T-cell (primary cell): ENCODE measurements around the gene NEGR1. TPM values are rescaled to one million over a fixed set of nuclear protein-coding genes. Genes with fewer than 3 reads are reported as not detected.

Experiments
- ATAC-seq, 4 experiments: fragments of 200-7000 bp in 3 of 4; fragments of 150-1000 bp in 1 of 4; cut with Tn5 transposase; replicated peaks in 1 of 4; 1 replicate in 3 of 4; 2 replicates in 1 of 4; pipeline ENCODE4 v1.10.0; 2021; ENCODE audit warnings: moderate library complexity in 3 of 4, mild to moderate bottlenecking in 2 of 4, moderate number of reproducible peaks in 1 of 4
- CTCF ChIA-PET, 2 donors: fragments of 300-600 bp; sonication (Branson Sonifier 250); formaldehyde crosslinking; loops; one replicate each; lab custom pipeline; 2022; ENCODE audit warnings: antibody characterized with exemption in 2 of 2; lab: Charles Lee
- POLR2A ChIA-PET, 2 donors: fragments of 300-600 bp; sonication (Branson Sonifier 250); formaldehyde crosslinking; loops; one replicate each; lab custom pipeline; 2022; ENCODE audit warnings: antibody characterized with exemption in 2 of 2; lab: Charles Lee
- DNase-seq, 35 experiments: peaks; one replicate each; pipeline versions ENCODE4 v3.0.0 to v3.0.0-alpha.2; 2013 to 2023
- H3K27ac ChIP-seq: one replicate; pipeline ENCODE4 v1.5.1; 2013; ENCODE audit warnings: low read length
- H3K27me3 ChIP-seq, 2 experiments: replicated peaks in 1 of 2; 1 replicate in 1 of 2; 2 replicates in 1 of 2; pipeline versions ENCODE4 v1.6.1 to v1.7.0; 2013; ENCODE audit warnings: low read length in 1 of 2, mixed read lengths in 1 of 2; ENCODE audit not compliant: control insufficient read depth in 2 of 2, insufficient read depth in 2 of 2; ENCODE audit errors: extremely low read depth in 1 of 2
- H3K36me3 ChIP-seq, 2 donors: 1 replicate in 1 of 2; 2 replicates in 1 of 2; pipeline versions ENCODE4 v1.6.1 to v1.7.0; 2013; ENCODE audit warnings: low read length in 1 of 2; ENCODE audit not compliant: control insufficient read depth in 2 of 2, insufficient read depth in 1 of 2; ENCODE audit errors: extremely low read depth in 1 of 2
- H3K4me1 ChIP-seq, 2 experiments: 1 replicate in 1 of 2; 2 replicates in 1 of 2; pipeline versions ENCODE4 v1.6.1 to v1.7.0; 2013; ENCODE audit warnings: low read length in 2 of 2, mixed read lengths in 1 of 2; ENCODE audit not compliant: insufficient read depth in 2 of 2, control insufficient read depth in 1 of 2; ENCODE audit errors: extremely low read depth in 1 of 2
- H3K4me3 ChIP-seq, 2 donors: 1 replicate in 1 of 2; 2 replicates in 1 of 2; pipeline versions ENCODE4 v1.5.1 to v1.7.0; 2013; ENCODE audit warnings: mild to moderate bottlenecking in 2 of 2, low read length in 1 of 2, moderate library complexity in 1 of 2; ENCODE audit not compliant: control insufficient read depth in 1 of 2; ENCODE audit errors: extremely low read depth in 1 of 2
- H3K9me3 ChIP-seq: 2 replicates; pipeline ENCODE4 v1.7.0; 2013
- H3K27ac Mint-ChIP-seq, 2 donors: one replicate each; pipeline ENCODE4 v1.8.0; 2020 to 2021; ENCODE audit warnings: mild to moderate bottlenecking in 2 of 2, mixed read lengths in 2 of 2
- H3K27me3 Mint-ChIP-seq, 2 donors: one replicate each; pipeline ENCODE4 v1.8.0; 2021 to 2022; ENCODE audit warnings: mixed read lengths in 2 of 2
- H3K36me3 Mint-ChIP-seq: one replicate; pipeline ENCODE4 v1.8.0; 2021; ENCODE audit warnings: mixed read lengths
- H3K4me1 Mint-ChIP-seq, 3 donors: one replicate each; pipeline ENCODE4 v1.8.0; 2020 to 2022; ENCODE audit warnings: mixed read lengths in 3 of 3, mild to moderate bottlenecking in 1 of 3
- H3K4me3 Mint-ChIP-seq, 3 donors: one replicate each; pipeline ENCODE4 v1.8.0; 2020 to 2022; ENCODE audit warnings: mild to moderate bottlenecking in 3 of 3, mixed read lengths in 3 of 3, moderate library complexity in 3 of 3
- H3K9me3 Mint-ChIP-seq, 3 donors: one replicate each; pipeline ENCODE4 v1.8.0; 2020 to 2022; ENCODE audit warnings: mixed read lengths in 3 of 3
- WGBS: methylation state at CpG from one replicate; pipeline ENCODE4 v1.1.5; 2013; ENCODE audit warnings: missing lambda C conversion rate; ENCODE audit not compliant: insufficient coverage; 5-methylcytosine and 5-hydroxymethylcytosine counted together
- total RNA-seq, 35 experiments: library from RNA in 6 of 35; stranded (reverse) in 6 of 35; fragments of 120-200 nt in 1 of 35; gene quantifications; one replicate each; pipeline versions ENCODE4 v1.2.1 to v1.2.4 and lab custom pipeline; 2013 to 2026

The NEGR1 gene
- total RNA-seq, 5 donors from 2014 or later (not counting 1 experiment from before 2014, with no cell fraction given): 0.05 to 0.26 (median 0.14) TPM; not detected in 1

DNA sequence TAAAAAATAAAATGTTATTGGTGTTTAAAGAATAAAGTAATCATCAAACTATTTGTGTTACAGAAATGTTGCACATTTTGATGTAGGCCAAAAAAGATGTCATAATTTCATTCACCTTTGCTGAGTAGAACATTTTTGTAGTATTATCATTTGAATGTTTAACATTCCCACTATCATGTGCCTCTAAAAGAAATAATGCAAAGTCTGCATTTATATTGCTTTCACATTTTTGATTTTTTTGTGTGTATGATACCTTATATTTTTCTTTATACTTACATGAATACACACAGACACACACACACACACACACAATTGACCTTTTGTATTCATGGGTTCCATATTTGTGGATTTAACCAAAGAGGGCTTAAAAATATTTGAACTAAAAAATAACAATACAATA lies 657.3 kb downstream of the NEGR1 start:
- Mint-ChIP-seq H3K9me3 (peaks cover 0 to 17% (median 8%) of the 10 kb centered on the region in 3 donors), H3K27ac (no peak overlapping the region), H3K36me3 (no peaks in the 10 kb centered on the region), H3K4me3 (no peak overlapping the region), H3K27me3 (no peaks in the 10 kb centered on the region), H3K4me1 (no peaks in the 10 kb centered on the region)
- Histone ChIP-seq H3K27me3 (no peaks in the 10 kb centered on the region), H3K4me3 (no peak overlapping the region), H3K9me3 (no peaks in the 10 kb centered on the region), H3K4me1 (no peaks in the 10 kb centered on the region), H3K27ac (no peak overlapping the region), H3K36me3 (no peaks in the 10 kb centered on the region)
- POLR2A ChIA-PET: no interaction called here
- DNase-seq: no peak
- CTCF ChIA-PET: no interaction called here
- ATAC-seq: no peak

DNA sequence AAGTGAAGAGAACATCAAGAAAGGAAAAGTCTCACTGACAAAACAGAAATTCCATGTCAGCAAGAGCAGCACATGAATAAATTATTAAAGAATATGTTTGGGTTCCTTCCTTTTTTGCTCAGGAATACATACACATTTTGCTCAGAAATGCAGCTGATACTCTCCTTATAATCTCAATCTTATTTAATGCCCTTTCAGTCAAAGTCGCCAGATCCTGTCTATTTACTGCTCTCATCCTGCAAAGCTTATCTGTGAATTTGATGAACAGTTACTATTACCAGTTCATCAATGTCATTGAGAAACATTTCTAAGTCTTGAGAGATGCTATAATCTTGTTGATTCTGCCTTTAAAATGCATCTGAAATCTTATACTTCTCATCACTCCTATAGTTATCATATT lies 658.5 kb downstream of the NEGR1 start:
- H3K9me3 ChIP-seq: no peaks in the 10 kb centered on the region
- peaks cover 0 to 12% (median 8%) of the 10 kb centered on the region in 3 donors for H3K9me3 Mint-ChIP-seq
- ATAC-seq: no peak
- H3K4me1 ChIP-seq: no peaks in the 10 kb centered on the region
- no peak overlapping the region for H3K27ac Mint-ChIP-seq
- H3K4me3 ChIP-seq: no peak overlapping the region
- ChIA-PET CTCF (no interaction called here), POLR2A (no interaction called here)
- no peak overlapping the region for H3K4me3 Mint-ChIP-seq
- no peak for DNase-seq
- WGBS: no CpG with 5 or more reads among the region's 1 CpG
- H3K27me3 ChIP-seq: no peaks in the 10 kb centered on the region
- H3K4me1 Mint-ChIP-seq: no peaks in the 10 kb centered on the region
- no peaks in the 10 kb centered on the region for H3K36me3 ChIP-seq
- no peak overlapping the region for H3K27ac ChIP-seq
- H3K36me3 Mint-ChIP-seq: no peaks in the 10 kb centered on the region
- H3K27me3 Mint-ChIP-seq: no peaks in the 10 kb centered on the region

DNA sequence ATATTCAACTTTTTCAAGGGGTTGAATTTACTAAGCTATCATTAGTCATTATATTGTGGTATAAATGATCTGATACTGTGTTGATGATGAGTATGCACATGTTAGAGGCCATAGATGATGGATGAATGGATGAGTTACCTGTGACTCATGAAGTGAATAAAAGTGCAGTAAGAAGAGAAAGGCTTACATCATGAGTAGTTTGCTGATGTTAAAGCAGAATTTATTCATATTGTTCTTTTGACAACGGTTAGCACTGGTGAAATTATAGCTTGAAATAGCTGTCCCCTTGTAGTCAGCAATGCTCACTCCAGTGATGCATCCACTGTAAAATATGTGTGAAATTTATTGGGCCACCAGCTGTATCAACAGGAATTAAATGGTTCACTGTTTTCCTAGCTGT lies 660.6 kb downstream of the NEGR1 start:
- Mint-ChIP-seq H3K4me3 (no peak overlapping the region), H3K36me3 (no peaks in the 10 kb centered on the region), H3K27me3 (no peaks in the 10 kb centered on the region), H3K27ac (no peak overlapping the region), H3K4me1 (no peaks in the 10 kb centered on the region), H3K9me3 (peaks cover 3 to 8% (median 3%) of the 10 kb centered on the region in 3 donors)
- H3K4me3 ChIP-seq: no peak overlapping the region
- ChIA-PET POLR2A (no interaction called here), CTCF (no interaction called here)
- no peak for DNase-seq
- no peak for ATAC-seq
- no peaks in the 10 kb centered on the region for H3K36me3 ChIP-seq
- H3K9me3 ChIP-seq: no peaks in the 10 kb centered on the region
- H3K27ac ChIP-seq: no peak overlapping the region
- WGBS: no CpG with 5 or more reads among the region's 1 CpG
- no peaks in the 10 kb centered on the region for H3K4me1 ChIP-seq
- no peaks in the 10 kb centered on the region for H3K27me3 ChIP-seq

DNA sequence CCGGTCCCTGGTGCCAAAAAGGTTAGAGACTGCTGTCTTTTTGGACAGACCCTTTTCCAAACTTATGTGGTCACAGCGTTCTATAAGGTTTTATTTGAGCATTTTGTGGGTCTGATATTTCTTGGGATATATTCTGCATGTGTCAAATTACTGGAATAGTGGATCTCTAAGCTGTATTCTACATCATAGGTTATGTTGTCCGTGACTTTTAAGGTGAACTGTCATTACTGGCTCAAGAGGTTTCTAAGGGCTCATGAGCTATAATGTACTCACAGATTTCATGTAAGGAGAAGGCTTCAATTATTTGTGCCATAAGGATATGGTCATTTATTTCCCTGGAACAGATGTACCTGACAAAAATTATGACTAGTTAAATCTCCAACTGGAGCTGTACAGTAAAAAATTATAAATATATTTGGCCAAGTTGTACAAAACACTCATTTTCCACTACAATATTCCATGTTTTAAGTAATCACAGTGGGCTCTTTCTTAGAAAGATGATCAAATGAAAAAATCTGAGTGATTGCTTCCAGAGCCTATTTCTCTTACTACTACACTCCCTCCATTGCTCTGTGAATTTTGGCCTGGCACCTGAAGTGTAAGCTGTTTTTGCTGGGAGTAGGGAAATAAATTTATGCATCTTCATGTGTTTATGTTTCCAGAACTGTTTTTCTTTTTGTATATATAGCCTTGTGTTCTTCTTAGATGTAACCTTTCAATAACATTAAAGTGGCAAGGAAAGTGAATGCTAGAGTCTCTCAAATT lies 663.4 kb downstream of the NEGR1 start:
- Histone ChIP-seq H3K9me3 (no peaks in the 10 kb centered on the region), H3K4me3 (no peak overlapping the region), H3K27ac (no peak overlapping the region), H3K36me3 (no peaks in the 10 kb centered on the region), H3K27me3 (no peaks in the 10 kb centered on the region), H3K4me1 (no peaks in the 10 kb centered on the region)
- Mint-ChIP-seq H3K4me1 (no peaks in the 10 kb centered on the region), H3K27me3 (no peaks in the 10 kb centered on the region), H3K36me3 (no peaks in the 10 kb centered on the region), H3K27ac (no peak overlapping the region), H3K4me3 (no peak overlapping the region), H3K9me3 (peaks cover 0 to 3% (median 3%) of the 10 kb centered on the region in 3 donors)
- CTCF ChIA-PET: no interaction called here
- ATAC-seq (no peak), DNase-seq (no peak)
- WGBS: 100% methylated on average over 1 of the region's 3 CpGs
- POLR2A ChIA-PET: no interaction called here

DNA sequence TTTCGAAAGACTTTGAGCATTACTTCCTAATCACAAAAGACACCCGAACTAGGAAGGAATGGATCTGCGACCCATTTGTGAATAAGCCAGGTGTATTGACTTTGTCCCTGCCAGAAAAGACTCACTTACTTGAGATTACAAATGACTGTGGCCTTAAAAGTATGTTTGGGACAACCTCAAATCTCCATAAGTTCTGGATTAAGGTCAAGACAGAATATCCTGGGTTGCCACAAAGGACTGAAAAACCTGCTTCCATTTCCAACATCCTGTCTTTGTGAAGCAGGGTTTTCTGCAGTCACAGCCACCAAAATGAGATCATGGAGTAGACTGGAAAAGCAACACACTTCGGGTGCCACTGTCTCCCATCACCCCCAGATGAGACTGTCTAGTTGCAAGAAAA lies 664.1 kb downstream of the NEGR1 start:
- Histone ChIP-seq H3K4me3 (no peak overlapping the region), H3K27ac (no peak overlapping the region), H3K36me3 (no peaks in the 10 kb centered on the region), H3K4me1 (no peaks in the 10 kb centered on the region), H3K27me3 (no peaks in the 10 kb centered on the region), H3K9me3 (no peaks in the 10 kb centered on the region)
- POLR2A ChIA-PET: no interaction called here
- WGBS: 100% methylated on average over 1 of the region's 4 CpGs
- H3K4me1 Mint-ChIP-seq: no peaks in the 10 kb centered on the region
- no peak for DNase-seq
- peaks cover 0 to 3% (median 3%) of the 10 kb centered on the region in 3 donors for H3K9me3 Mint-ChIP-seq
- H3K27ac Mint-ChIP-seq: no peak overlapping the region
- H3K36me3 Mint-ChIP-seq: no peaks in the 10 kb centered on the region
- H3K4me3 Mint-ChIP-seq: no peak overlapping the region
- no peak for ATAC-seq
- CTCF ChIA-PET: no interaction called here
- no peaks in the 10 kb centered on the region for H3K27me3 Mint-ChIP-seq

DNA sequence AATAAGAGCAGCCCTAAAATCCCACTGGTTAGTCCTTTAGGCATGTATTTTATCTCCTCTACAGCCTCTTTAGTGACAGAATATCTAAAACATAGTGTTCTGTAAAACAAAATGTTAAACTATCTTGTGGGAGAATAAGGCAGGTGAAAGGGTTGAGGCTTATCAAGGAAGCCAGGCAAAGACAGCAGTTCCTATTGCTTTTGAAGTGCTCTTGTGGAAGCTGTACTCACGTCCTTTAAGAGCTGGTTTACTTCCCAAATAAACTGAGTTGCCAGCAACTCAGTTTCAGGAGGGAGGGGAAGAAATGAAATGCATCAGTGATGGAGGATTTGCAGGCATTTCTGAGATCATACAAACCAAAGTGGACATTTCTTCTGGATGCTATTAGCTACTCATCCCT lies 671.9 kb downstream of the NEGR1 start:
- H3K4me1 ChIP-seq: no peaks in the 10 kb centered on the region
- WGBS: 33% methylated on average over 1 of the region's 1 CpG
- Mint-ChIP-seq H3K4me1 (no peaks in the 10 kb centered on the region), H3K4me3 (no peak overlapping the region), H3K27ac (no peak overlapping the region), H3K9me3 (peaks cover 0 to 20% (median 6%) of the 10 kb centered on the region in 3 donors), H3K36me3 (no peaks in the 10 kb centered on the region), H3K27me3 (no peaks in the 10 kb centered on the region)
- H3K27ac ChIP-seq: no peak overlapping the region
- H3K4me3 ChIP-seq: no peak overlapping the region
- no peak for DNase-seq
- H3K36me3 ChIP-seq: no peaks in the 10 kb centered on the region
- POLR2A ChIA-PET: no interaction called here
- CTCF ChIA-PET: no interaction called here
- H3K9me3 ChIP-seq: no peaks in the 10 kb centered on the region
- H3K27me3 ChIP-seq: no peaks in the 10 kb centered on the region
- ATAC-seq: no peak
